ENCODE data around the gene ZCCHC4. TPM values are rescaled to one million over a fixed set of nuclear protein-coding genes. Genes with fewer than 3 reads are reported as not detected.

The ZCCHC4 gene
- total and polyA plus RNA-seq, 2 of the 8 experiments (the other 6 are each of a cell fraction or from before 2014, with no cell fraction given), result 9.8 to 12.5 TPM

GRCh38 chr4:25361253-25361652 lies 48.7 kb downstream of the ZCCHC4 start:
- no peak overlapping the region for H4K91ac ChIP-seq (replicated peaks; ENCODE audit: insufficient read length, low read length)
- peaks cover 0 to 1% of the 10 kb centered on the region in 2 experiments for H4K20me1 ChIP-seq (replicated peaks in 1 of 2; ENCODE audit: control insufficient read depth in 1 of 2, insufficient read depth in 2 of 2, low read length in 2 of 2)
- H4K8ac ChIP-seq (ENCODE audit: extremely low read depth, insufficient read depth, low read length), result no peak overlapping the region; the same call in 1 of the 2 replicates
- peaks cover 0 to 9% of the 10 kb centered on the region in 2 experiments; a peak in 2 of 4 replicates for H3K9me3 ChIP-seq (ENCODE audit: insufficient read depth in 2 of 2, low read depth in 1 of 2, low read length in 1 of 2)
- H3K18ac ChIP-seq (ENCODE audit: extremely low read depth, low read length), result no peak overlapping the region
- CTCF ChIA-PET (ENCODE audit: partially characterized antibody), result interaction anchor here (1.1 kb wide), 1 partner anchor 9 kb away, joined by 3 read pairs; no protein-coding TSS in a partner anchor
- no peak overlapping the region for H2BK15ac ChIP-seq (ENCODE audit: low read length)
- 95% methylated on average over 9 of the region's 9 CpGs; no CpG with 5 or more reads in 1 of the 2 experiments for WGBS, 2 experiments (ENCODE audit: extremely low coverage in 1 of 2, insufficient coverage in 1 of 2, insufficient read length in 1 of 2, insufficient replicate concordance in 2 of 2, low coverage in 1 of 2, low lambda C conversion rate in 2 of 2, missing lambda C conversion rate in 1 of 2)
- H3K9ac ChIP-seq (replicated peaks in 1 of 4; ENCODE audit: extremely low read depth in 1 of 4, low read depth in 3 of 4, low read length in 3 of 4), result no peak overlapping the region
- H2AFZ ChIP-seq (ENCODE audit: low read length), result no peak overlapping the region
- H3K4me1 ChIP-seq (replicated peaks in 1 of 4; ENCODE audit: control insufficient read depth in 3 of 4, insufficient read depth in 4 of 4, low read length in 3 of 4), result no peaks in the 10 kb centered on the region
- FAIRE-seq (no peak), DNase-seq (ENCODE audit: low read depth in 1 of 2, low spot score in 2 of 2) (no peak)
- no peak overlapping the region for H2BK120ac ChIP-seq (replicated peaks; ENCODE audit: low read depth, low read length)
- H3K79me2 ChIP-seq (ENCODE audit: control insufficient read depth in 1 of 2, insufficient read depth in 2 of 2, low read length in 2 of 2), result no peaks in the 10 kb centered on the region
- peaks cover 0 to 12% (median 3%) of the 10 kb centered on the region in 4 experiments; a peak in 4 of 8 replicates for H3K36me3 ChIP-seq (ENCODE audit: control insufficient read depth in 2 of 4, insufficient read depth in 4 of 4, low read length in 3 of 4)
- no peaks in the 10 kb centered on the region for H3K79me1 ChIP-seq (ENCODE audit: low read depth, low read length)
- POLR2A ChIA-PET (ENCODE audit: partially characterized antibody), result no interaction called here
- H2BK5ac ChIP-seq (ENCODE audit: low read depth, low read length), result no peak overlapping the region
- H3K4ac ChIP-seq (replicated peaks; ENCODE audit: insufficient read length, low read depth, low read length), result no peak overlapping the region
- no peaks in the 10 kb centered on the region for H3K27me3 ChIP-seq (replicated peaks in 1 of 4; ENCODE audit: control insufficient read depth in 3 of 4, extremely low read depth in 1 of 4, insufficient read depth in 3 of 4, low read length in 3 of 4)
- H2AK5ac ChIP-seq (ENCODE audit: low read depth, low read length), result no peak overlapping the region
- H3K23ac ChIP-seq (ENCODE audit: insufficient read length), result no peak overlapping the region
- H3K27ac ChIP-seq (ENCODE audit: low read depth, low read length), result no peak overlapping the region
- H2BK12ac ChIP-seq (ENCODE audit: low read depth, low read length), result no peak overlapping the region
- no peak overlapping the region for H3K4me2 ChIP-seq (ENCODE audit: insufficient read depth in 1 of 2, low read depth in 2 of 2, low read length in 2 of 2)
- no peak overlapping the region for H2BK20ac ChIP-seq (ENCODE audit: low read length)
- no peak overlapping the region for H3K56ac ChIP-seq (replicated peaks; ENCODE audit: insufficient read length, low read depth, low read length)
- H3K23me2 ChIP-seq (ENCODE audit: low read depth, low read length), result no peaks in the 10 kb centered on the region
- no peak overlapping the region for H3K4me3 ChIP-seq (ENCODE audit: extremely low read depth in 1 of 4, insufficient read depth in 2 of 4, low read depth in 3 of 4, low read length in 4 of 4)
- no peak overlapping the region for H4K5ac ChIP-seq (ENCODE audit: insufficient read length, low read depth, low read length)
- H3K14ac ChIP-seq (ENCODE audit: insufficient read length), result no peak overlapping the region
- TF ChIP-seq USF2 (IDR thresholded peaks at IDR 0.05; ENCODE audit: low read length) (no peak), MAX (IDR thresholded peaks at IDR 0.05) (no peak), TAF7 (optimal IDR thresholded peaks at IDR 0.05; ENCODE audit: borderline replicate concordance, low read depth, low read length) (no peak), YY1 (IDR thresholded peaks at IDR 0.05; ENCODE audit: low read depth, low read length) (no peak), NANOG (IDR thresholded peaks at IDR 0.05; ENCODE audit: insufficient read depth, low read depth, low read length, poor library complexity, severe bottlenecking) (no peak), SP2 (IDR thresholded peaks at IDR 0.05; ENCODE audit: low read length) (no peak), KDM1A (IDR thresholded peaks at IDR 0.05; ENCODE audit: borderline replicate concordance, low read length) (no peak), EP300 (IDR thresholded peaks at IDR 0.05; ENCODE audit: borderline replicate concordance in 1 of 2, low read depth in 2 of 2, low read length in 2 of 2) (no peak), TAF1 (IDR thresholded peaks at IDR 0.05; ENCODE audit: low read depth, low read length) (no peak), GTF2F1 (IDR thresholded peaks at IDR 0.05; ENCODE audit: borderline replicate concordance, low read depth, low read length) (no peak), TCF12 (IDR thresholded peaks at IDR 0.05; ENCODE audit: low read depth, low read length) (no peak), CBX8 (IDR thresholded peaks at IDR 0.05; ENCODE audit: borderline replicate concordance, low read depth, low read length) (no peak), HDAC6 (IDR thresholded peaks at IDR 0.05; ENCODE audit: low read depth, low read length) (no peak)
